ENCODE results near the gene HARBI1.

DNA sequence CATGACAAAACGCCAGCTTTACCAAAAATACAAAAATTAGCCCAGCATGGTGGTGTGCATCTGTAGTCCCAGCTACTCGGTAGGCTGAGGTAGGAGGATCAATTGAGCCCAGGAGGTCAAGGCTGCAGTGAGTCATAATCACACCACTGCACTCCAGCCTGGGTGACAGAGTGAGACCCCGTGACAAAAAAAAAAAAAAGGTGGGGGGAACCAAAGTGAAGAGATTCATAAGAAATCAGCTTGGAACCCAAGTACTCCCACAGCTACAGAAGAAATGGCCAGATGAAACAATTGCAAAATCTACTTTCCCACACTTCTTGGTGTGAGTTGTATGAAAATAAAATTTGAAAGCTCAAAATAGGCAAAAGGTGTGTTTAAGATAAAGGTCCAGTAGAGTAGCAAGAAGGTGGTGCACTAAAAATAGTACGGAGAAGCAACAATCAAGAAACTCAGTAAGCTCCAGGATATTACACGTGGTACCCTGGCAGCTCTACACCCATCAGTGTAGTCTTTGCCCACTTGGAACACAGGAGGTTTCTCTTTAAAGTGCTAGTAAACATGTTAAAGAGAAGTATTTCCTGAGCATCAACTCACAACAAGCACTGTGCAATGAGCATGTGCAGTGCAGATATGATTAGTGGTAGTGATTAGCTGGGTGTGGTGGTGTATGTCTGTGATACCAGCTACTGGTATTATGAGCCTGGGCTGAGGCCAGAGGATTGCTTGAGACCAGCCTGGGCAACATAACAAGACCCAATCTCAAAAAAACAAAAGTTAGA is 5.3 kb downstream of the HARBI1 start:
- TF ChIP-seq POLR2A (IDR thresholded peaks at IDR 0.05; ENCODE audit: low read length), result peak; percentile 40
- peak; percentile 90 for TF ChIP-seq GATA1 (IDR thresholded peaks at IDR 0.05; ENCODE audit: low read depth, low read length)

Measured in erythroblast (primary cell).